Duodenal mucosa (tissue), 2 donors: ENCODE data around the gene HECTD1.

Experiments used
- H3K27ac ChIP-seq: one replicate; pipeline ENCODE4 v1.7.0; 2013; ENCODE audit warnings: low read depth, low read length
- H3K27me3 ChIP-seq, 2 donors: one replicate each; pipeline ENCODE4 v1.7.0; 2013; ENCODE audit warnings: low read length in 2 of 2, control low read depth in 1 of 2; ENCODE audit not compliant: insufficient read depth in 2 of 2, control insufficient read depth in 1 of 2
- H3K36me3 ChIP-seq, 2 donors: one replicate each; pipeline ENCODE4 v1.7.0; 2013; ENCODE audit warnings: low read length in 2 of 2, control low read depth in 1 of 2; ENCODE audit not compliant: insufficient read depth in 2 of 2, control insufficient read depth in 1 of 2
- H3K4me1 ChIP-seq, 2 donors: one replicate each; pipeline ENCODE4 v1.7.0; 2013; ENCODE audit warnings: low read length in 2 of 2, control low read depth in 1 of 2; ENCODE audit not compliant: insufficient read depth in 2 of 2, control insufficient read depth in 1 of 2
- H3K4me3 ChIP-seq, 2 donors: one replicate each; pipeline ENCODE4 v1.7.0; 2013; ENCODE audit warnings: low read length in 2 of 2, low read depth in 1 of 2
- H3K9ac ChIP-seq, 2 donors: one replicate each; pipeline ENCODE4 v1.7.0; 2013; ENCODE audit warnings: low read length in 2 of 2, low read depth in 1 of 2
- H3K9me3 ChIP-seq, 2 donors: one replicate each; pipeline ENCODE4 v1.7.0; 2013; ENCODE audit warnings: low read length in 2 of 2, control low read depth in 1 of 2; ENCODE audit not compliant: control insufficient read depth in 1 of 2

Gene HECTD1

GRCh38 chr14:31228533-31228932, 20.9 kb upstream of the HECTD1 start:
- Histone ChIP-seq H3K27me3 (no peaks in the 10 kb centered on the region), H3K36me3 (no peaks in the 10 kb centered on the region), H3K4me3 (no peak overlapping the region), H3K9me3 (no peaks in the 10 kb centered on the region), H3K4me1 (peaks cover 13 to 18% of the 10 kb centered on the region in 2 donors), H3K27ac (peak overlapping the region; percentile 67), H3K9ac (peak overlapping the region in 1 of 2 donors; percentile 52)

GRCh38 chr14:31224808-31225207, 17.2 kb upstream of the HECTD1 start:
- H3K36me3 ChIP-seq: no peaks in the 10 kb centered on the region
- no peaks in the 10 kb centered on the region for H3K27me3 ChIP-seq
- no peaks in the 10 kb centered on the region for H3K9me3 ChIP-seq
- H3K4me1 ChIP-seq: peaks cover 3 to 8% of the 10 kb centered on the region in 2 donors
- no peak overlapping the region for H3K9ac ChIP-seq
- H3K27ac ChIP-seq: no peak overlapping the region
- H3K4me3 ChIP-seq: no peak overlapping the region

- Histone ChIP-seq H3K4me1 (no peaks in the 10 kb centered on the region), H3K27me3 (no peaks in the 10 kb centered on the region)
Measured at GRCh38 chr14:31223331-31223730, 15.7 kb upstream of the HECTD1 start.

GRCh38 chr14:31222834-31223233, 15.2 kb upstream of the HECTD1 start:
- Histone ChIP-seq H3K4me3 (no peak overlapping the region), H3K27ac (no peak overlapping the region)

More at GRCh38 chr14:31223331-31223730, 15.7 kb upstream of the HECTD1 start:
- Histone ChIP-seq H3K9ac (no peak overlapping the region), H3K4me3 (no peak overlapping the region), H3K27ac (no peak overlapping the region), H3K36me3 (no peaks in the 10 kb centered on the region), H3K9me3 (no peaks in the 10 kb centered on the region)

GRCh38 chr14:31221266-31221665, 13.7 kb upstream of the HECTD1 start:
- Histone ChIP-seq H3K9me3 (no peaks in the 10 kb centered on the region), H3K4me3 (no peak overlapping the region), H3K9ac (no peak overlapping the region), H3K27ac (no peak overlapping the region), H3K4me1 (no peaks in the 10 kb centered on the region), H3K27me3 (no peaks in the 10 kb centered on the region), H3K36me3 (no peaks in the 10 kb centered on the region)

More at GRCh38 chr14:31222834-31223233, 15.2 kb upstream of the HECTD1 start:
- H3K36me3 ChIP-seq: no peaks in the 10 kb centered on the region
- no peaks in the 10 kb centered on the region for H3K27me3 ChIP-seq
- H3K9ac ChIP-seq: no peak overlapping the region
- no peaks in the 10 kb centered on the region for H3K9me3 ChIP-seq
- H3K4me1 ChIP-seq: no peaks in the 10 kb centered on the region

- H3K27me3 ChIP-seq: no peaks in the 10 kb centered on the region
- no peaks in the 10 kb centered on the region for H3K36me3 ChIP-seq
- no peaks in the 10 kb centered on the region for H3K9me3 ChIP-seq
- no peak overlapping the region for H3K27ac ChIP-seq
- no peak overlapping the region for H3K9ac ChIP-seq
- no peaks in the 10 kb centered on the region for H3K4me1 ChIP-seq
- no peak overlapping the region for H3K4me3 ChIP-seq
Measured at GRCh38 chr14:31219169-31219568, 11.6 kb upstream of the HECTD1 start.

GRCh38 chr14:31216359-31216758, 8.8 kb upstream of the HECTD1 start:
- Histone ChIP-seq H3K4me1 (no peaks in the 10 kb centered on the region), H3K27me3 (no peaks in the 10 kb centered on the region), H3K9me3 (no peaks in the 10 kb centered on the region), H3K4me3 (no peak overlapping the region), H3K36me3 (no peaks in the 10 kb centered on the region), H3K9ac (no peak overlapping the region), H3K27ac (no peak overlapping the region)

GRCh38 chr14:31212893-31213292, 5.3 kb upstream of the HECTD1 start:
- no peaks in the 10 kb centered on the region for H3K9me3 ChIP-seq
- H3K27ac ChIP-seq: no peak overlapping the region
- no peak overlapping the region for H3K4me3 ChIP-seq
- H3K9ac ChIP-seq: no peak overlapping the region
- H3K27me3 ChIP-seq: no peaks in the 10 kb centered on the region
- no peaks in the 10 kb centered on the region for H3K36me3 ChIP-seq
- peaks cover 10 to 13% of the 10 kb centered on the region in 2 donors for H3K4me1 ChIP-seq

- H3K9me3 ChIP-seq: no peaks in the 10 kb centered on the region
- H3K4me1 ChIP-seq: peaks cover 10 to 19% of the 10 kb centered on the region in 2 donors
- H3K36me3 ChIP-seq: no peaks in the 10 kb centered on the region
- H3K27me3 ChIP-seq: no peaks in the 10 kb centered on the region
- H3K9ac ChIP-seq: no peak overlapping the region
- no peak overlapping the region for H3K4me3 ChIP-seq
- H3K27ac ChIP-seq: no peak overlapping the region
Measured at GRCh38 chr14:31209605-31210004, 2.0 kb upstream of the HECTD1 start.

GRCh38 chr14:31208546-31209424, 1.2 kb upstream of the HECTD1 start:
- peak overlapping the region; percentile 86 to 95 for H3K9ac ChIP-seq
- peaks cover 10 to 19% of the 10 kb centered on the region in 2 donors for H3K4me1 ChIP-seq
- H3K27ac ChIP-seq: peak overlapping the region; percentile 100
- no peaks in the 10 kb centered on the region for H3K9me3 ChIP-seq
- H3K4me3 ChIP-seq: peak overlapping the region; percentile 79 to 94
- no peaks in the 10 kb centered on the region for H3K27me3 ChIP-seq
- no peaks in the 10 kb centered on the region for H3K36me3 ChIP-seq
